ENCODE measurements around the gene P4HA2.
A peak's percentile ranks its signal among the peaks of the same experiment; 100 is the strongest.
"Not testable (repeated sequence)": the region's sequence is repeated elsewhere in the genome, so short reads cannot be mapped to it uniquely, and the experiment has no call there.

The P4HA2 gene

DNA sequence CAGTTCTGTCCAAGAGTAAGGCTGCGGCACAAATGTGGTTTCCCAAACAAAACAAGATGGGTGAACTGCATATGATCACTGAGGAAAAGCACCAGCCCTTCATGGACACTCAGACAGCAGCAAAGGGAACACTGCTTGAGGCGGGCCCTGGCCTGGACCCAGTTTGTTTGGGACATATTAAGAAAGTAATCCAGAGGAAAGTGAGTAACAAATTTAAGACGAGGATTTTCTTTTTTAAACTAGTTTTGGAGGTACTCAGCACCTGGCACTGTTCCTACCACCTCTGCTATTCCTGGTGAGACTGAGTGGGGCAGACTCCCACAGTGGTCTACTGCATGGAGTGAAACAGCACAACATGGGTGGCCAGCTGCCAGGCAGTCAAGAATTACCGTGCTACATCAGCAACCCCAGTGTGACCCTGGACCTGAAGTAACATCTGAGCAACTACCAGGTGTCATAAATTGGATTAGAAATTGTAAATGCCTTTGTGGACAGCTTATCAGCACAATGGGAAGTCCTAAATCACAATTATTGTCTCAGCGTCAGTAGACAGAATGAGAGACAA is 28.5 kb downstream of the P4HA2 start:
- DNase-seq (ENCODE audit: low spot score), result no peak

DNA sequence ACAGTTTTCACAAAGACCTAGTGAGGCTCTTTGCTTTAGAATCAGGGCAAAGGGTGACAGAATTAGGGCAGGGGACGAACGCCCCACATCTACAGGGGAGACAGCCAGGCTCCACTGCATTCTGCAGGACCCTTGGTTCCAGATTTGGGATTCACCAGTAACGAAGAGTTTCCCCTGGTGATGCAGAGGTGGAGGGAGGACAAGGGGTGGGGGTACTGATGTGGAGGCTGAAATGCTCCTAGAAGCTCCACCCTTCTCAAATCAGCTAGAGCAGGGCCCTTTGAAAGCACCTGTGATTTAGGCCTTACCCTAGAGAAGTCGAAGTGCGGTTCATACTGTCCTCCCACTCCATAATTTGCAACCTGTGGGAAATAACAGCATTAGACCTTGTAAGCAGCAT is 29.1 kb downstream of the P4HA2 start:
- no peak for DNase-seq (ENCODE audit: low spot score)

DNA sequence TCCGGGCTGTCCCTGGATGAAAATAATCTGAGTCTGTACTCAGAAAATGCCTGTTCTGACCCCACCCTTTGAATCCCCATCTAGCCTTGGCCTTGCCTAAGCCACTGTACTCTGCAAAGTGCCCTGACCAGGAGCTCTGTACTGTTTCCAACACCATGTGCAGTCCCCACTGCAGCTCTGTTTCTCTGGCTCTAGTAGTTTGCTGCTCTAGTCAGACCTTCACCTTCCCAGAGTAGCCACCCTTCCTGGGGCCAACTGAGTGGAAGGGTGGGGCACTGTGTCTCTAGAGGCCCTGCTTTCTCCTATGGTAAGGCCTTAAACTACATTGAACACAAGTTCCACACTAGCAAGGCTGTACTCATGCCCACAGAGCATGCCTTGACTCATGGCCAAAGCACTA is 31.9 kb downstream of the P4HA2 start:
- DNase-seq (ENCODE audit: low spot score), result no peak

DNA sequence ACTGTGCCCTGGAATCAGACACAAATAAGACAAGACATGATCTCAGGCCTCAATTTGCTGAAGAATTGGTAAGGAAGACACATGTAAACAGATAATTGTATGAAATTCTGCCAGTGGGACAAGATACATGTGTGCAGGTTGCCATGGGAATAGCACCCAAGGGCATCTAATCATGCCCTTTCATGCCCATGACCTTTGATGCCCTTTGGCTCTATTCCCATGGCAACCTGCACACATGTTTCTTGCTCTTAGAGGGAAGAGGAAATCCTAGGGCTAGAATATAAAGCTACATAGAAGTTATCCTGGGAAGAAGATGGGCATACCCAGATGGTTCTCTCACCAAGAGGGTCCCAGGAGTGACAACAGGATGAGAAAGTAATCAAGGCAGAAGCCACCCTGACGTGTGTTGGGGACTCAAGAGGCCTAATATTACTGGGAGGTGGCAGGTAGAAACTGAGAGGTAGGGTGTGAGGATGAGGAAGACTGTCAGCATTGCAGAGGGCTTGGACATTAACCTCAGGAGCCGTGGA is 34.4 kb downstream of the P4HA2 start:
- DNase-seq (ENCODE audit: low spot score), result no peak

DNA sequence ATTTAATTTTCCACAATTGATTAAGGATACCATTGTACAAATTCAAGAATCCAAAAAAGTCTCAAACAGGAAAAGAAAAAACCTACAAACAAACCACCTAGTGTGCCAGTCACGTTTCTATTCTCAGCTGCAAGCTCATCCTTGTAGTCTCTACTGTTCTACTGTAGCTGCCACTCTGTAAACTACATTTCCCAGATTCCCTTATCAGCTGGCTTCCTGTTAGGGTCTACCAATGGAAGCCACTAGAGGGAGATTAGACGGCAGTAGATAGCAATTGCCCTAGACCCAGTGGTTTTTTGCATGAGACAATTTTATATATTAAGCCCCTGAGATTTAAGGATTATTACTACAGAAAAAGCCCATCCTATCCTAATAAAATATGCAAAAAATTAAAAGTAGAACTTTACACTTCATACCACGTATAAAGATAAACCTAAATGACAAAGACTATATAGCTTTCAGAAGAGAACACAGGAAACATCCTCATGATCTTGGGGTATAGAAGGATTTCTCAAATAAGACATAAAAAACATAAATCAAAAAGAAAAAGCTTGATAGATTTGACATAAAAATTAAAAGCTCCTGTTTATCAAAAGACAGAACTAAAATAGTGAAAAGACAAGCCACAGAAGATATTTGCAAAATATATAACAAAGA is 37.4 kb downstream of the P4HA2 start:
- DNase-seq (ENCODE audit: low spot score), result peak; percentile 62

DNA sequence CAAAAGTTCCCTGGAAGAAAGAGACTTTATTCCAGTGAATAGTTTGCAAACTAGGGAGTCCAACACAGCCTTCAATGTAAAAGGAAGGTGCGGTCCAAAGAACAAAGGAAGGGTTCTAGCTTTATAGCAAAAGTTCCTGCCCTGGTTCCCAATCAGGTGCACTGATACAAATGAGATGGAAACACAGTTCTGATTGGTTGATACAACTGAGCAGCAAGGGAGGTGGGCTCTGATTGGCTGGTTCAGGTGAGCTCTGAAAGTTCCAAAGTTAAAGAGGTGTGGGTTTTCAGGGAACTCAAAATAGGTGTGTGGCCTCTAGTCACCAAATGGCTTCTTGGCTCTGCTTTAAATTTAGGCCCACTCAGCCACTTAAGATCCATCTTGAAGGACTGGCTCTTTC is 43.1 kb downstream of the P4HA2 start:
- peak; percentile 30 for DNase-seq (ENCODE audit: low spot score)

DNA sequence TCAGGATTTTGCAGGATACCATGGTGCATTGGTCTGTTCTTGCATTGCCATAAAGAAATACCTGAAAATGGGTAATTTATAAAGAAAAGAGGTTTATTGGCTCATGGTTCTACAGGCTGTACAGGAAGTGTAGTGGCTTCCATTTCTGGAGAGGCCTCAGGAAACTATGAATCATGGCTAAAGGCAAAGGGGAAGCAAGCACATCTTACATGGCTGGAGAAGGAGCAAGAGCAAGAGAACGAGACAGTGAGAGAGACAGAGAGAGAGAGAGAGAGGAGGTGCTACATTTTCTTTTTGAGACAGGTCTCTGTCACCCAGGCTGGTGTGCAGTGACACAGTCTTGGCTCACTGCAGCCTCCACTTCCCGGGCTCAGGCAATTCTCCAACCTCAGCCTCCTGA is 43.9 kb downstream of the P4HA2 start:
- DNase-seq (ENCODE audit: low spot score), result no peak

DNA sequence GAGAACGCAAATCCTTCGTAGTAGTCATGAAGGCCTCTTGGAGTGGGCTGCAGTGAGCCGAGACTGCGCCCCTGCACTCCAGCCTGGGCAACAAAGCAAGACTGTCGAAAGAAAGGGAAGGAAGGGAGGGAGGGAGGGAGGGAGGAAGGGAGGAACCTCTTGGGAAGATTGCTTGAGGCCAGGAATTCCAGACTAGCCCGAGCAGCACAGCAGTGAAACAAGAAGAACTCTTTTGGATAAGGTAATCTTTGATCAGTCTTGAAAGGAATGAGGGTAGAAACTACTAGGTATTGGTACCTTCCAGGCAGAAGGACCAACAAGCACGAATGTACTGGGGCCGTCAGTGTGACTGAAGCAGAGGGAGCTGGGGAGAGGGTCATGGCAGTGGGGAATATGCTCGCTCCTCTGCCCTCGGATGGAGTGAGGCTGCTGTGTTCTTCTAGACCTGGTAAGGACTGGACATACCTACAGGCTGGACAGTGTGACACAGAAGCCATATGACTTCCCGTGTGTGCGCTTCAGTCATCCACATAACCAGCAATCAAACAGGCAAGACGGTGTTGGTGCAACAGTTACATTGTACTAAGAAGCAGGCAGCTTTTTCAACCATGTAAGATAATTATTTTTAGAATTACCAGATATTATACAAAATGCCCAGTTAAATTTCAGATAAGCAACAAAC is 45.2 kb downstream of the P4HA2 start:
- no peak for DNase-seq (ENCODE audit: low spot score)

DNA sequence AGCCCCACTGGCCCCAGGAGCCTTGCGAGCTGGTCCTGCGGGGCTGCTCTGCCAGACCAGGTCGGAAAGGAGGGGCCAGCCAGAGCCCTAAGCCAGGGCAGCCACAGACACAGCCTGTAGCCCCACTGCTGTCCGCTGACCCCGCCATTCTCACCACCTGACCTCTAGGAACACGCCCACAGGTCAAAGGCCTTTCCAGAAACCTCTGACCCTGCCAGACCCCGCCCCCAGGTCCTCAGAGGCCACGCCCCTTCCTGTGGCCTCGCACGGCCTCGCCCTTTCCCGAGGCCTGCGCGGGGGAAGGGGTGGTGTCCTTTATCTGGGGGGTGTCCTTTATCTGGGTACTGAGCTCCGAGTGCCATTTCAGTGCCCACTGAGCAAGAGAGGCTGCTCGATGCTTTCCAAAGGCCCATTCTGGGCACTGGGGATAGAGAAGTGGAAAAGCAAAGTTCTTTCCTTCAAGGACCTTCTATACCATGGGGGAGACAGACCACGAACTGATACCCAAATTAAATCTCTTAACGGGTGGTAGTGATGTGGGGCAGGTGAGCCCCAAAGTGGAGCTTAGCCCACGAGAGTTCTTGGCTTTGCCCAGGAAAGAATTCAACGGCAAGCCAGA is 46.5 kb downstream of the P4HA2 start:
- DNase-seq (ENCODE audit: low spot score), result no peak

DNA sequence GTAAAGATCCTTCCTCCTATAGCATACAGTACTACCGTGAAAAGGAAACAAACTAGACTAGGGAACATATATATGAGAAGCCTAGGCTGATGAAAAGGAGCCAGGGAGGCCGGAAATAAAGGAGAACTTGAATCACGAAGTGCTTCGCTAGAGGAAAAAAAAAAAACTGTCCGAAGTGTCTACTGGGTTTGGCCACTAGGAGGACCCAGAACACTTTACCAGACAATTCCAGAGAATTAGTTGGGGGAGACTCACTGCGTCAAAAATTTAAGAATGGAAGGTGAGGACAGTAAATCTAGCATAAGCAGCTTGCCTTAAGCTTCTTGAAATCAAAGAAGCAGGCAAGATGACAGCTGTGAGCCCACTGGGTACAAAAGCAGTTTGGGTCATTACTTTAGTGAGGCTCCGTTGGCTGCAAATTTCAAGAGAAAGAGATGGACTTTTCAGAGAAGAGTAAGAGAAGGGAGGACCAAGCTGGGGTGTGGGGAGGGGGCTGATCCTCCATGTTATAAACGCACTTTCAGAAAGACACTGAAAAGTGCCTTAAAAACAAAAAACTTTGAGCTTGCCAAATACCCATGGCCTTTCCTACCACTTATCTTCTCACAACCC is 47.4 kb downstream of the P4HA2 start:
- DNase-seq (ENCODE audit: low spot score), result peak; percentile 57

DNA sequence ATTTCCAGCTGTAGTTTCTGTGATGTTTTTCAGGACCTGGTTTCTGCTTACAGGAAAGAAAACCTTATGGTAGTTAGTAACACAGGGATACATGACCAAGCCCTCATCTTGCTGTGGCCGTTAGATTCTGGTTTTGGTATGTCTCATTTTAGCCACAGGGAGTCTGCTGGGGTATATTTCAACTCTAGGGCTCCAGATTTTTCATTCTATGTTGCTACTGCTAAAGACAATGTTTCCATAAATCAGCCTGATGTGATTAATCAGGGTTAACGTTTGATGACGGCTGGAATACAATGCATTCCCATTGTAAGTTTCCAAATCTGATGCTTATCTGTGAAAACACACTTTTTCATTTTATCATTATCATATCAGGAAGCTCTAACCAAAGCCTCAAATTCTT is 48.2 kb downstream of the P4HA2 start:
- DNase-seq (ENCODE audit: low spot score), result no peak

DNA sequence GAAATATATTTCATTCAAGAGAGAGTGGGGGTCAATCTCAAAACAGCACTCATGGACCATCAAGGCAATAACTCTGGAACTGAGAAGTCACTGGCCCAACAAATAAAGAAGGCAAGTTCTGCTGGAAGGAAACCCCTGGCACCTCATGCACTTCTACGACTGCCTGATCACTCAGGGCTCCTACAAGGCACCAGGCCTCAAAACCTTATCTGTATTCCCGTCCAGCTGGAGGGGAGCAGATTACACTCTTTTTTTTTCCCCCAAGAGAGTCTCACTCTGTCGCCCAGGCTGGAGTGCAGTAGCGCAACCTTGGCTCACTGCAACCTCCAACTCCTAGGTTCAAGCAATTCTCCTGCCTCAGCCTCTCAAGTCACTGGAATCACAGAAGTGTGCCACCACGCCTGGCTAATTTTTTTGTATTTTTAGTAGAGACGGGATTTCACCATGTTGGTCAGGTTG is 49.9 kb downstream of the P4HA2 start:
- no peak for DNase-seq (ENCODE audit: low spot score)

DNA sequence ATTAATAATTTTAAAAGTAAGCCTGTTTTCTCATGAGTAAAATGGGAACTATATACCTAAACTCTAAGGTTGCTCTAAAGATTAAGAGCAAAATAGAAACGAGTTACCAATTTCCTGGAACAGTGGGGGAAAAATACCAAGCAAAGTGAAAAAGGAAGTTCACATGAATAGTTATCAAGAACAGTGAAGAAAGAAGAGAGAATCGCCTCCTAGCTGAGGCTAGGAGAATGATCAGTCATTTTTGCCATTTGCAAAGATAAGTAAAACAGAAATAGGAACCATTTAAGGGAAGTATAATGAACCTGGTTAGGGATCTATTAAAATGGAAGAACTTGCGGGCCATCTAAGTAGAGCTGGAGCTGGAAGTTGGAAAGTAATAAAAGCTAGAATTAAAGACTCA is 50.7 kb downstream of the P4HA2 start:
- DNase-seq (ENCODE audit: low spot score), result peak; percentile 34

DNA sequence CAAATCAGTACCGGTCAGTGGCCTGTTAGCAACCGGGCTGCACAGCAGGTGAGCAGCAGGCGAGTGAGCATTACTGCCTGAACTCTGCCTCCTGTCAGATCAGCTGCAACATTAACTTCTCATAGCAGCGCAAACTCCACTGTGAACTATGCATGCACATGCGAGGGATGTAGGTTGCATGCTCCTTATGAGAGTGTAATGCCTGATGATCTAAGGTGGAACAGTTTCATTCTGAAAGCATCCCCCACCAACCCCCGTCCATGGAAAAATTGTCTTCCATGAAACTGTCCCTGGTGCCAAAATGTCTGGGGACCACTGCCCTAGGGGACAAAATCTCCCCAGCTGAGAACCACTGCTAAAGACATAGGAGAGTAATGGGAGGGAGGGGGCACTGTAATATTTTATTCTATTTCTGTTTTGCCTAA is 51.1 kb downstream of the P4HA2 start:
- DNase-seq (ENCODE audit: low spot score), result no peak

DNA sequence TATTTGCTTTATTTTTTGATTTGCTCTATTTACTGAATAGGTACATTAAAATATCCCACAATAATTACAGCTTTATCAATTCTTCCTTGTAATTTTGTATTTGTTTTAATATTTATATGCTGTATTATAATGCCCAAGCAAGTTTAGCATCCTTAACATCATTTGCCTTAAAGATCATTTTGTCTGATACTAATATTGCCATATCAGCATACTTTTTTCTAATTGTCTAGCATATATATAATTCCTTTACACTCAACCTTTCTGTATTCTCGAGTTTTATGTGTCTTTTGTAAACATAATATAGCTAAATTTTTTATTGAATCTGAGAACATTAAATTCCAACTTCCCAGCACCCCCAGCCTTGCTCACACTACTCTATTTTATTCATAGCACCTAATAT is 64.7 kb downstream of the P4HA2 start:
- DNase-seq (ENCODE audit: low spot score), result no peak

DNA sequence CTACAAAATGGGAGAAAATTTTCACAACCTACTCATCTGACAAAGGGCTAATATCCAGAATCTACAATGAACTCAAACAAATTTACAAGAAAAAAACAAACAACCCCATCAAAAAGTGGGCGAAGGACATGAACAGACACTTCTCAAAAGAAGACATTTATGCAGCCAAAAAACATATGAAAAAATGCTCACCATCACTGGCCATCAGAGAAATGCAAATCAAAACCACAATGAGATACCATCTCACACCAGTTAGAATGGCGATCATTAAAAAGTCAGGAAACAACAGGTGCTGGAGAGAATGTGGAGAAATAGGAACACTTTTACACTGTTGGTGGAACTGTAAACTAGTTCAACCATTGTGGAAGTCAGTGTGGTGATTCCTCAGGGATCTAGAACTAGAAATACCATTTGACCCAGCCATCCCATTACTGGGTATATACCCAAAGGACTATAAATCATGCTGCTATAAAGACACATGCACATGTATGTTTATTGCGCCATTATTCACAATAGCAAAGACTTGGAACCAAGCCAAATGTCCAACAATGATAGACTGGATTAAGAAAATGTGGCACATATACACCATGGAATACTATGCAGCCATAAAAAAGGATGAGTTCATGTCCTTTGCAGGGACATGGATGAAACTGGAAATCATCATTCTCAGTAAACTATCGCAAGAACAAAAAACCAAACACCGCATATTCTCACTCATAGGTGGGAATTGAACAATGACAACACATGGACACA is 65.9 kb downstream of the P4HA2 start:
- not testable (repeated sequence) for DNase-seq (ENCODE audit: low spot score)

DNA sequence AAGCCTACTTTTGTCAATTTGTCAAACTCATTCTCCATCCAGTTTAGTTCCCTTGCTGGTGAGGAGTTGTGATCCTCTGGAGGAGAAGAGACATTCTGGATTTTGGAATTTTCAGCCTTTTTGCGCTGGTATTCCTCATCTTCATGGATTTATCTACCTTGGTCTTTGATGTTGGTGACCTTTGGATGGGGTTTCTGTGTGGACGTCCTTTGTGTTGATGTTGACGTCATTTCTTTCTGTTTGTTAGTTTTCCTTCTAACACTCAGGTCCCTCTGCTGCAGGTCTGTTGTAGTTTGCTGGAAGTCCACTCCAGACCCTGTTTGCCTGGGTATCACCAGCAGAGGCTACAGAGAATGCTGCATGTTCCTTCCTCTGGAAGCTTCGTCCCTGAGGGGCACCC is 71.2 kb downstream of the P4HA2 start:
- DNase-seq (ENCODE audit: low spot score), result no peak

DNA sequence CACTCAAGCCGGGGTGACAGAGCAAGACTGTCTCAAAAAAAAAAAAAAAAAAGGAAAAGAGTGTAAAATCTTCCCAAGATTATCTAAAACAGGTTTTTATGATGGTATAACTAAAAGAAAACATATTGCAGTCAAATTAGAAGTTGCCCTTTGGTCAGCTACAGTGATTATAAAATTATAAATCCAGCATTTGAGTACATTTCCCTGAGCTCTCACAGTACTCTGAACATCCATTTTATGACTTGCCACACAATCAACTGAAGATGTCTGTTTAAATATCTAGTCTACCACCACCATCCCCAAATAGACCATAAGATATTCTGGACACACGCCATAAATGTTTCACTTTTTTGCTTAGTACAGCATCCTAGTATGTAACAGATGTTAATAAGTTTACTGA is 77.1 kb downstream of the P4HA2 start:
- no peak for DNase-seq (ENCODE audit: low spot score)

DNA sequence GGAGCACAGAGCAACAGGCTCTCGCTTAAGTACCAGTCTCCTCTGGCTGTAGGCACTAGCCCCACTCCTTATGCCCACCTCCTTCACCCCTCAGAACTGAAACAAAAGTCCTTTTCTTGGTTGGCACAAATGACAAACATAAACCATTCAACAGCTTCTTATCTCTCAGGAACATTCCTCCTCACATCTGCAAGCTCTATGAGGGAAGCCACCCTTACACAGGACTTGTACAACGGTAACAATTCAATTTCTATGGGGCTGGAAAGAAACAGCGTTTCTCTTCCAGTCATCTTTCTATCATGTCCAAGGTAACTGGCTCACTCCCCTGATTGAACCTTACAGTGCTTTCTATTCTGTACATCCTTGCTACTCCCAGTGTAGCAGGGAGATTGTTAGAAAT is 80.0 kb downstream of the P4HA2 start:
- DNase-seq (ENCODE audit: low spot score), result no peak

DNA sequence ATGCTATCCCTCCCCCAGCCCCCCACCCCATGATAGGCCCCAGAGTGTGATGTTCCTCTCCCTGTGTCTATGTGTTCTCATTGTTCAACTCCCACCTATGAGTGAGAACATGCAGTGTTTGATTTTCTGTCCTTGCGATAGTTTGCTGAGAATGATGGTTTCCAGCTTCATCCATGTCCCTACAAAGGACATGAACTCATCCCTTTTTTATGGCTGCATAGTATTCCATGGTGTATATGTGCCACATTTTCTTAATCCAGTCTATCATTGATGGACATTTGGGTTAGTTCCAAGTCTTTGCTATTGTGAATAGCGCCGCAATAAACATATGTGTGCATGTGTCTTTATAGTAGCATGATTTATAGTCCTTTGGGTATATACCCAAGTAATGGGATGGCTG is 82.3 kb downstream of the P4HA2 start:
- DNase-seq (ENCODE audit: low spot score), result not testable (repeated sequence)

DNA sequence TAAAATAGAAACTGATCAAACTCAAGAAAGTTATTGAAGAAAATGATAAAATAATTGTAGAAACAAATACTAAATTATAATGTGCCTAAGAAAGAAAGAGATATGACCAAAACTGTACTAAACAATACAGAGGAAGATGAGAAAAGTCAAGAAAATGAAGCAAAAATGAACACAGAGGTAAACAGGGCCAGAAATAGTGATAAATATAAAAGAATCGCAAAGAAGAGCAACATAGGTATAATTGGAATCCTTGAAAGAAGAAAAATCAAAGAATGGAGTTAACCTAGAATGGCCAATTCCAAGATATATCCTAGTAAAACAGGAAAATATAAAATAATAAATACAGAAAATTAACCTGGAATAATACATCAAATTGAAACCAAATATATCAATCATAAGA is 84.5 kb downstream of the P4HA2 start:
- DNase-seq (ENCODE audit: low spot score), result no peak

DNA sequence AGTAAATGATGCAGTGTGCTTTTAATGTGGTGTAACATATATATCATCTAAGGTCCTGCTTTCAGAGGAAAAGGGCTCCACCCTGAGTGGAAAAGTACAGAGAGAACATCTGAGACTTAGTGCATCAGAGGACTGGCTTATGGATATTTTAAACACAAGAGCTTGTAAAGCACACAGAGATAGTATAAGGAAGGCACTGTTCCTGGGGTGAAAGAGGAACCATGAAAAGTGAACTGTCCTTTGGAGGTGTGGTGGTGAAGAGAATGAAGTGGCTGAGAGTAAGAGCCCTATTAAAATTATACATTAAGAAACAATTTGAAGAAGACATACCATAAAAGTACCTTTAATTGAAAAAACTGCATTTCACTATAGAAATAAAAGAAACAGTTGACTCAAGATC is 85.2 kb downstream of the P4HA2 start:
- DNase-seq (ENCODE audit: low spot score), result no peak
